GM06990 (cell line): ENCODE measurements around the gene LRRC8B.

Experiments used
- DNase-seq: peaks from one replicate; pipeline ENCODE4 v3.0.0-alpha.2; 2011; ENCODE audit not compliant: insufficient read length; ENCODE audit errors: extremely low read depth
- H3K27me3 ChIP-seq: replicated peaks from 2 replicates; pipeline ENCODE4 v1.6.0; 2011; ENCODE audit warnings: low read length; ENCODE audit not compliant: control insufficient read depth, insufficient read depth
- H3K36me3 ChIP-seq: 2 replicates; pipeline ENCODE4 v1.5.1; 2011; ENCODE audit warnings: low read length; ENCODE audit not compliant: control insufficient read depth, insufficient read depth
- H3K4me3 ChIP-seq: replicated peaks from 2 replicates; pipeline ENCODE4 v1.5.1; 2011; ENCODE audit warnings: low read depth, mild to moderate bottlenecking, control low read depth, low read length
- CTCF ChIP-seq: IDR thresholded peaks from 2 replicates; pipeline ENCODE4 v1.5.1; 2011; ENCODE audit warnings: low read length, control low read depth, mild to moderate bottlenecking, inconsistent platforms; ENCODE audit not compliant: insufficient read depth, poor library complexity, severe bottlenecking

The LRRC8B gene

GRCh38 chr1:89524369-89525168 is at the start of gene LRRC8B:
Gene LRRC8B, plus strand, starts transcription at chr1:89524829. Its CDS starts 57,822 bp downstream, at chr1:89582651.
- peak within 1 kb of the TSS; percentile 94 for H3K4me3 ChIP-seq
- no peaks in the 10 kb centered on the region for H3K27me3 ChIP-seq
- TF ChIP-seq CTCF = no peak
- peak; percentile 93 for DNase-seq
- no peaks in the 10 kb centered on the region for H3K36me3 ChIP-seq

DNA sequence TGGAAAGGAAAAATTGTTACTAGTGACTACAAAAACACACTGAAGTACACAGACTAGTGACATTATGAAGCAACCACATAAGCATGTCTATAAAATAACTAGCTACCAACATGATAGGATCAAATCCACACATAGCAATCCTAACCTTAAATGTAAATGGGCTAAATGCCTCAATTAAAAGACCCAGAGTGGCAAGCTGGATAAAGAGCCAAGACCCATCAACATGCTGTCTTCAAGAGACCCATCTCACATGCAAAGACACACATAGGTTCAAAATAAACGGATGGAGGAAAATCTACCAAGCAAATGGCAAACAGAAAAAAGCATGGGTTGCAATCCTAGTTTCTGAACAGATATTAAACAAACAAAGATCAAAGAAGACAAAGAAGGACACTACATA is 49.4 kb upstream of the LRRC8B start:
- Histone ChIP-seq H3K27me3 (no peaks in the 10 kb centered on the region), H3K4me3 (no peak overlapping the region), H3K36me3 (no peaks in the 10 kb centered on the region)
- TF ChIP-seq CTCF = no peak
- no peak for DNase-seq

GRCh38 chr1:89476072-89476471 is 48.6 kb upstream of the LRRC8B start:
- Histone ChIP-seq H3K4me3 (no peak overlapping the region), H3K27me3 (no peaks in the 10 kb centered on the region), H3K36me3 (no peaks in the 10 kb centered on the region)
- TF ChIP-seq CTCF = no peak
- DNase-seq = no peak

GRCh38 chr1:89483010-89483756 is 41.4 kb upstream of the LRRC8B start:
- Histone ChIP-seq H3K27me3 (0 out of 2 replicates have a peak, but pooled peaks cover 1% of the 10 kb centered on the region), H3K4me3 (no peak overlapping the region), H3K36me3 (no peaks in the 10 kb centered on the region)
- DNase-seq = peak; percentile 12
- peak; percentile 75 for TF ChIP-seq CTCF

DNA sequence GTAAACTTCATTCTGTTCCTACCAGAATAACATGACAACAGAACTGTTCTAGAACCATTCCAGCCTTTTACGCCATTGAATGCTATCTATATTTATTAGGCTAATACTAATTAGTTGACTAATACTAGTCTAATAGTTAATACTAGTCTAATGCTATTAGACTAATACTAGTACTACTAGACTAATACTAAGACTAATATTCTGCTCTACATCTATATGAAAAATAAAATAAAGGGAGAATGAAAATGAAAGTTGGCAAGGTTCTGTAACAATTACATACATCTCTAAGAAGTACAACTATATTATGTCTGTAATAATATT is 40.9 kb upstream of the LRRC8B start:
- no peak overlapping the region for H3K4me3 ChIP-seq
- no peak for TF ChIP-seq CTCF
- 0 out of 2 replicates have a peak, but pooled peaks cover 1% of the 10 kb centered on the region for H3K27me3 ChIP-seq
- no peak for DNase-seq
- no peaks in the 10 kb centered on the region for H3K36me3 ChIP-seq
